MCF 10A (cell line): ENCODE results near the gene SLC35G6. TPM values are rescaled to one million over a fixed set of nuclear protein-coding genes. Genes with fewer than 3 reads are reported as not detected.
A peak's percentile ranks its signal among the peaks of the same experiment; 100 is the strongest.

ENCODE experiments used
- BruUV-seq: library from RNA; stranded (reverse); fragments of 400-500 nt; replicated peaks from 2 replicates; lab custom pipeline; 2021; lab: Mats Ljungman, UMichigan
- CTCF ChIA-PET: fragments of 300-600 bp; sonication (Branson Sonifier 250); formaldehyde crosslinking; extraction: SDS; loops from one replicate; lab custom pipeline; 2021; ENCODE audit warnings: antibody characterized with exemption, inconsistent platforms; lab: Yijun Ruan, JAX
- POLR2A ChIA-PET: fragments of 300-600, 350-650 bp; sonication (Branson Sonifier 250); formaldehyde crosslinking; extraction: SDS; loops from one replicate; lab custom pipeline; 2020; ENCODE audit warnings: antibody characterized with exemption, inconsistent platforms; lab: Yijun Ruan, JAX
- DNase-seq: peaks from one replicate; pipeline ENCODE4 v3.0.0-alpha.2; 2018; ENCODE audit not compliant: unreplicated experiment
- H3K27ac Mint-ChIP-seq: one replicate; pipeline ENCODE4 v1.8.0; 2022; ENCODE audit warnings: mild to moderate bottlenecking, low read depth, mixed read lengths; ENCODE audit not compliant: unreplicated experiment
- H3K27me3 Mint-ChIP-seq: one replicate; pipeline ENCODE4 v1.8.0; 2022; ENCODE audit warnings: mixed read lengths; ENCODE audit not compliant: insufficient read depth, unreplicated experiment
- H3K36me3 Mint-ChIP-seq: one replicate; pipeline ENCODE4 v1.8.0; 2022; ENCODE audit warnings: mild to moderate bottlenecking, moderate library complexity, mixed read lengths; ENCODE audit not compliant: insufficient read depth, unreplicated experiment
- H3K4me1 Mint-ChIP-seq: one replicate; pipeline ENCODE4 v1.8.0; 2022; ENCODE audit warnings: mixed read lengths; ENCODE audit not compliant: insufficient read depth, unreplicated experiment
- H3K4me3 Mint-ChIP-seq: one replicate; pipeline ENCODE4 v1.8.0; 2022; ENCODE audit warnings: mild to moderate bottlenecking, moderate library complexity, mixed read lengths; ENCODE audit not compliant: unreplicated experiment
- H3K9me3 Mint-ChIP-seq: one replicate; pipeline ENCODE4 v1.8.0; 2022; ENCODE audit warnings: mixed read lengths; ENCODE audit not compliant: unreplicated experiment
- intact Hi-C: fragments of 100-400 bp; cut with micrococcal nuclease; formaldehyde crosslinking; loops from 2 replicates; pipeline ENCODE4 v1.14.1; 2022
- total RNA-seq: library from RNA; stranded (reverse); gene quantifications from 2 replicates; pipeline ENCODE4 v1.2.3, GENCODE V29; 2022
- TF ChIP-seq, protein P1 (sequence below): fragments of 200-600 bp; IDR thresholded peaks from one replicate; pipeline ENCODE4 v1.8.0; 2022; ENCODE audit warnings: antibody characterized with exemption, mild to moderate bottlenecking; ENCODE audit not compliant: unreplicated experiment

SLC35G6 gene
- total RNA-seq, 1 experiment from 2014 or later = not detected

DNA sequence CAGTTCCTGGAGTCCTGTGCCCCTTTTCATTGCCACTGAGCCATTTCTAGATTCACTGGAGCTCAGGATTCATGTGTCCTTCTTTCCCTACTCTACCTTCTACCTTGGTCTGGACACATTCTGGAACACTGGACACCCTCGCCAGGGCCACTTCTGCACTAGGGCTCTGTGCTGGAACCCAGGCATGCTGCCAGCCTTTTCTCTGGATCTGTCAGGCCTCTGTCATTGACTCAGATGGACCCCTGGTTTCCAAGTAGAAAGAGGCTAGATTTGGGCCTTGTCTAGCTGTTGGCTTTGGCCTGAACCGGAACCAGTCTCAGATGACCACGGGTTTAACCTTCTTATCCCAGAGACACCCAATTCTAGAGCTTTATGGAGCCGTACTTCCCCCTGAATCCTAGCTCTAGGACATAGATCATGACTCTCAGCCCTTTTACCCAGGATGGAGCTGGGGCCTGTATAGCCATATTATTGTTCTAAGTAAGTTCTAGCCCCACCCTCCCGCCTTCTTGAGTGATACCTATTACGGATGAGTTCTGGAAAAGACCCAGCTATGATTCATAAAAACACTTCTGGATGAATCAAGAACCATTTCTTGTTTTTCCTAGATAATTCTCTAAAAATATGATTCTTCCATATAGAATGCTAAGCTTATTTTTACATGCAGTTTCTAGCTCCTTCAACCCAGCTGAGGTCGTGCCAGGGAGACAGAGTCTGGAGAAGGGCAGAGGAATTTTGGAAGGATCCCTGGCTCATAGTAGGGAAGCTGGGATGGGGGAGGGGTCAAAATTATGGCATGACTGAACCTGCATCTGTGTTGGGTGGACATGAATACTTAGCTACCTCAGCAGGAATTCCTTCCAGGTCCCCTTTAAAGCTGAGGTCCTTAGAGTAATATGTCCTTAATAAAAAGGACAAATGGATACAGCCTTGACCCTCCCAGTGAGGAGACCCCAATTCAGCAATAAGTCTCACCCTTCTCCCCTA, 37.5 kb upstream of the SLC35G6 start:
- no peak overlapping the region for H3K4me3 Mint-ChIP-seq
- no peaks in the 10 kb centered on the region for H3K9me3 Mint-ChIP-seq
- H3K4me1 Mint-ChIP-seq = peaks cover 14% of the 10 kb centered on the region
- H3K36me3 Mint-ChIP-seq = peaks cover 4% of the 10 kb centered on the region
- intact Hi-C loops = loop anchor here (1.0 kb wide), 1 partner anchor 41 kb away; the partner anchor contains the start of gene POLR2A
- peak; percentile 86 for DNase-seq
- TF ChIP-seq, protein P1, sequence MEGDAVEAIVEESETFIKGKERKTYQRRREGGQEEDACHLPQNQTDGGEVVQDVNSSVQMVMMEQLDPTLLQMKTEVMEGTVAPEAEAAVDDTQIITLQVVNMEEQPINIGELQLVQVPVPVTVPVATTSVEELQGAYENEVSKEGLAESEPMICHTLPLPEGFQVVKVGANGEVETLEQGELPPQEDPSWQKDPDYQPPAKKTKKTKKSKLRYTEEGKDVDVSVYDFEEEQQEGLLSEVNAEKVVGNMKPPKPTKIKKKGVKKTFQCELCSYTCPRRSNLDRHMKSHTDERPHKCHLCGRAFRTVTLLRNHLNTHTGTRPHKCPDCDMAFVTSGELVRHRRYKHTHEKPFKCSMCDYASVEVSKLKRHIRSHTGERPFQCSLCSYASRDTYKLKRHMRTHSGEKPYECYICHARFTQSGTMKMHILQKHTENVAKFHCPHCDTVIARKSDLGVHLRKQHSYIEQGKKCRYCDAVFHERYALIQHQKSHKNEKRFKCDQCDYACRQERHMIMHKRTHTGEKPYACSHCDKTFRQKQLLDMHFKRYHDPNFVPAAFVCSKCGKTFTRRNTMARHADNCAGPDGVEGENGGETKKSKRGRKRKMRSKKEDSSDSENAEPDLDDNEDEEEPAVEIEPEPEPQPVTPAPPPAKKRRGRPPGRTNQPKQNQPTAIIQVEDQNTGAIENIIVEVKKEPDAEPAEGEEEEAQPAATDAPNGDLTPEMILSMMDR = no peak
- POLR2A ChIA-PET = interaction anchor here (0.5 to 5.7 kb wide), 18 partner anchors 8 to 243 kb away, joined by 3 to 58 read pairs (median 6); partner anchors contain the start of genes GABARAP, MPDU1, POLR2A and TMEM102
- CTCF ChIA-PET = interaction anchor here (0.6 to 2.8 kb wide), 8 partner anchors 12 to 244 kb away, joined by 3 to 16 read pairs (median 4); partner anchors contain the start of genes NLGN2 and TMEM256
- no TSS peak for BruUV-seq
- H3K27me3 Mint-ChIP-seq = no peaks in the 10 kb centered on the region
- peak overlapping the region; percentile 90 for H3K27ac Mint-ChIP-seq

DNA sequence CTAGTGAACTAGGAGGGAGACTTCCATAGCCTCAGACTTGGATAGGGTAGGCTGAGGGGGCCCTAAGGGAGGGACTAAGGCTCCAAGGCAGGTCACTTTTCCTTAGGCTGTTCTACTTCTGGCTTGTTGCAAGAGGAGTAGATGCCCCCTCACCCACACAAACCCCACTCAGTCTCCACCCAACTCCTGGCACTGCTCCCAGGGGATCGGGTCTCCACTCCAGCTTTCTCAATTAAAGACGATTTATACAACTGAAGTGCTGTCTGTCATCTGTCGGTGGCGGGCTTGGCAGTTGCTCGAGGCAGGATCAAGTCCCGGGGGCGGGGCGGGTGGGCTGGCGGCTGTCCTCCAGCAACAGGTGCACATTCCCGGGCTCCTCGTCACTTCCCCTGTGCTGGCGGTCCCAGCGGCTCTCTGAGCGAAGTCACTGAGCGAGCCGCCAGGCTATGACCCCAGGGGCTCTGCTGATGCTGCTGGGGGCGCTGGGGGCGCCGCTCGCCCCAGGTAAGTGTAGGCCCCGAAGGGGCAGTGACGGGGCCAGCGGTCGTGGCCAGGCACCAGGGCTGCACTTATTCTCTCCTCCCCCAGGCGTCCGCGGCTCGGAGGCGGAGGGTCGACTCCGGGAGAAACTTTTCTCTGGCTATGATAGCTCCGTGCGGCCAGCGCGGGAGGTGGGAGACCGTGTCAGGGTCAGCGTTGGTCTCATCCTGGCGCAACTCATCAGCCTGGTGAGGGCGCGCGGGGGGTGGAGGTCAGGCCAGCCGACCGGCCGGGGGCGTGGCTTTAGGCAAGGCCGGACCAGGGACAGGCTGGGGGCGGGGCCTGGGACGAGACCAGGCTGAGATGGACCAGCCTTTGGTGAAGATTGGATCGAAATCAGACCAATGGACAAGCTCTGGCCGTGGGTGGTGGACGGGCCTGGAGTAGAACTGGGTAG, 36.3 kb upstream of the SLC35G6 start, which contains the start of gene CHRNB1:
Gene CHRNB1 (plus strand): TSS at position 380 of the 937 bp plus-strand sequence. CDS start 67 bp downstream, at position 447.
- ChIA-PET CTCF (interaction anchor here (0.5 to 2.8 kb wide), 8 partner anchors 8 to 1873 kb away, joined by 3 to 16 read pairs (median 4); no protein-coding TSS in a partner anchor), POLR2A (interaction anchor here (0.9 to 5.7 kb wide), 15 partner anchors 7 to 242 kb away, joined by 3 to 58 read pairs (median 7); partner anchors contain the start of genes MPDU1, POLR2A, TMEM102 and TMEM256)
- intact Hi-C loops = loop anchor here (1.0 kb wide), 1 partner anchor 39 kb away; the partner anchor contains the start of gene POLR2A
- peak within 1 kb of the TSS; percentile 31 for H3K4me3 Mint-ChIP-seq
- peaks cover 4% of the 10 kb centered on the region for H3K36me3 Mint-ChIP-seq
- H3K27me3 Mint-ChIP-seq = no peaks in the 10 kb centered on the region
- no peak for DNase-seq
- TF ChIP-seq, protein P1 = no peak
- peak within 1 kb of the TSS; percentile 90 for H3K27ac Mint-ChIP-seq
- no peaks in the 10 kb centered on the region for H3K9me3 Mint-ChIP-seq
- BruUV-seq = no TSS peak
- H3K4me1 Mint-ChIP-seq = peaks cover 11% of the 10 kb centered on the region

DNA sequence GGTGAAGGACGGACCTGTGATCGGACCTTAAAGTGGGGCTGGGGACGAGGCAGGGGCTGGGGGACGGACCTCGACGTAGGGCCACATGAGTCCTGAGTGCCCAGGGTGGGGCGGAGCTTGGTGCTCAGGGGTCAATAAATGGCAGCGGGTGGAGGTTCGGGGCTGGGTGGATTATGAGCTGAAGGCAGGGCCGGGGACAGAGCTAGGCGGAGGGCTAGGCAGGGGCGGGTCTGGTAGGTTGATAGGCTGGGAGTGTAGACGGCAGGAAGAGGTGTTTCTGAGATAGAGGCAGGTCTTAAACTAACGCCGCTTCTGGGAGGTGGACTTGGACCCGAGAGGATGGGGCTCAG, 35.7 kb upstream of the SLC35G6 start:
- Mint-ChIP-seq H3K36me3 (peaks cover 4% of the 10 kb centered on the region), H3K4me1 (peaks cover 13% of the 10 kb centered on the region), H3K27ac (peak overlapping the region; percentile 31), H3K27me3 (no peaks in the 10 kb centered on the region), H3K4me3 (no peak overlapping the region), H3K9me3 (no peaks in the 10 kb centered on the region)
- ChIA-PET CTCF (interaction anchor here (0.6 to 2.8 kb wide), 5 partner anchors 8 to 115 kb away, joined by 3 to 16 read pairs (median 3); no protein-coding TSS in a partner anchor), POLR2A (interaction anchor here (2.7 kb wide), 1 partner anchor 11 kb away, joined by 16 read pairs; no protein-coding TSS in a partner anchor)
- intact Hi-C loops = no loop called here
- no TSS peak for BruUV-seq
- TF ChIP-seq, protein P1 = no peak
- DNase-seq = no peak
